ENCODE results near the gene SLC6A5.

Gene SLC6A5

GRCh38 chr11:20596205-20597153 lies 2.9 kb upstream of the SLC6A5 start:
- no peak for DNase-seq (ENCODE audit: low read depth in 2 of 2, low spot score in 1 of 2)

- no peak for DNase-seq (ENCODE audit: low read depth in 2 of 2, low spot score in 1 of 2)
These were observed 2.2 kb upstream of the SLC6A5 start for GRCh38 chr11:20597154-20597679.

DNA sequence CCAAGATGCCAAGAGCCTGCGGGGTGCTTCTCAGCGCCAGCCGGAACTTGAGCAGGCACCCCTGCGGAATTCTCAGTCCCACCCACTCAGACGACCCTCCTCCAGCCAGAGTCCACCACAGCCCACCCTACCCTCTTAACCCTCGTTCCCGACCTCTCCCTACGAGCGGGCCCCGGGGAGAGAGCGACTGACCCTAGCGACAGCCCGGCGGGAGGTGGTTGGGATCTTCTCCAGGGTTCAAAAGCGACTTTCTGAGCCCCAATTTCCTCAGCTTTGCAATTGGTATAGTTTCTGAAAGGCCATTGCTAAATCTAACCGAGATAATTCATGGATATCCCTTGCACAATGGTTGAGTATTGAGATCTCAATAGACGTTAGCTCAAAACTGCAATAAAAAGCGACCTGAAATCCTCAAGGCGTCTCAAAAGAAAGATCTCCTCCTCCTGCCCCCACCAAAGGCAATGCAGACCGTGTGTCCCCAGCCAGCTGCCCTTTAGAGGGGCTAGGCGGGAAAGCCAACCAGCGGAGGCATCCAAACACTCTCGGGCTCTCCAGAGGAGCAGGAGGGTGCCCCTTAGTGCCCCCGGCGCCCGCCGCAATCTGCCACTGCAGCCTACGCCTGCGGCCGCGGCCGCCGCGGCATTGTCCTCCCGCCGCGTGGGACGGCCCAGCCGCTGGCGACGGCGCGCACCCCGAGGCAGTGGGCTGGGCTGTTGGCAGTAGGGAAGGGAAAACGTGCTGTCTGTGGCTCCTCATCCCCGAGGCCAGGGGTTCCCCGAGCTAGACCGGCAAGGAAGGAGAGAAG lies 1.5 kb upstream of the SLC6A5 start:
- DNase-seq (ENCODE audit: low read depth in 2 of 2, low spot score in 1 of 2), result no peak

GRCh38 chr11:20598492-20598891 lies 916 bp upstream of the SLC6A5 start:
- DNase-seq (ENCODE audit: low read depth in 2 of 2, low spot score in 1 of 2), result no peak

DNA sequence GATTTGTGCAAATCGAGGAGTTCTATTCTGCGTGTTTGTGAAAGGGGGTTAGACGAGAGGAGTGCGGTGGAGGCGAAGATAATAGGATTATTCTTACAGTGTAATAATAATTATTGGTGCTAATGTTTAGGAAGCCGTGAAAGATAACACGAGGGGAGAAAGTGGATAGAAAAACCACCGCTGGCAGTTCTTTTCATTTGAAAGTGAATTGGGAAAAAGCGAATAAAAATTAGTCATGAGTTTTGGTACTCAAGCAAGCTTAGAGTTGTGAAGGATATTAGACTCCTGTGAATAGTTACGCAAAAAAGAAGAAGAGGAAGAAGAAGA lies 575 bp downstream of the SLC6A5 start:
- no peak for DNase-seq (ENCODE audit: low read depth in 2 of 2, low spot score in 1 of 2)

GRCh38 chr11:20600551-20600950 lies 1.1 kb downstream of the SLC6A5 start:
- DNase-seq (ENCODE audit: low read depth in 2 of 2, low spot score in 1 of 2), result no peak

GRCh38 chr11:20601221-20601914 lies 2.0 kb downstream of the SLC6A5 start:
- no peak for DNase-seq (ENCODE audit: low read depth in 2 of 2, low spot score in 1 of 2)

GRCh38 chr11:20604295-20604803 lies 4.9 kb downstream of the SLC6A5 start:
- DNase-seq (ENCODE audit: low read depth in 2 of 2, low spot score in 1 of 2), result no peak

GRCh38 chr11:20604864-20605601 lies 5.6 kb downstream of the SLC6A5 start:
- no peak for DNase-seq (ENCODE audit: low read depth in 2 of 2, low spot score in 1 of 2)

DNA sequence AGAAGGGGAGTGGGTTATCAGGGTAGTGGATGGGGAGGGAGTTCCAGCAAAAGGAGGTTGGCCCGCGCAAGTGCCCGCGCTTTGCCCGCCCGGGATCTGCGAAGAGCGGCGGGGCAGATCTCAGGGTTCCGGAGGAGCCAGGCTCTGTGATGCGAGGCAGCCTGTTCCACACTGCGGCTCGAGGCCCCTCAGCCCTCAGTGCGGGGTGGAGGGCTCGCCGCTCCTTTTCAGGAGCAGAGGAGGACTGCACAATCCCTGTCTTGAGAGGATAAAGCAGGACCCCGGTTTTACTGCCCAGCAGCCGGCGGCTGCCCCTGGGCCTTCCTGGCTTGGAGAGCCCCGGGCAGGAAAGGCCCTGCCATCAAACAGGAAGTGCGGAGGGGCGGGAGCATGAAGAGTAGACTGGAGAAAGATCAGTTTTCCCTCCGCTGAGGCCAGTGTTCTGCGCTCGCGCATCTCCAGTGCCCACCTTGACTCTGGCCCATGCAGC lies 6.2 kb downstream of the SLC6A5 start:
- DNase-seq (ENCODE audit: low read depth in 2 of 2, low spot score in 1 of 2), result no peak

DNA sequence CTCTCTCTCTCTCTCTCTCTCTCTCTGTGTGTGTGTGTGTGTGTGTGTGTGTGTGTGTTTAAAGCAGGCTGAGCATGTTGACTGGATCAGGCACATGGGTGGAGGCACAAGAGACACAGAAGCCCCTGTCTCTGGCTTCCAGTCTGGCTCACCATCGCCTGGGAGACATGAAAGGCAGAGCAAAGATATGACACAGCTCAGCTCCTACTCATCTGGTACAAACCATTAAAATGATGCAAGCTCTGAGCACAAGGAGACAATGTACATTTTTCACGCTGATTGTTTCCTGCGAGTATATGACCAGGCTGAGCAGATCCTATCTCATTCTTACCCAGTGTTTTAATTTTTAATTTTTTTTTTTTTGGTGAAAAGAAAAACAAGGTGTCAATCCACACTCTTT lies 9.5 kb downstream of the SLC6A5 start:
- no peak for DNase-seq (ENCODE audit: low read depth in 2 of 2, low spot score in 1 of 2)

DNA sequence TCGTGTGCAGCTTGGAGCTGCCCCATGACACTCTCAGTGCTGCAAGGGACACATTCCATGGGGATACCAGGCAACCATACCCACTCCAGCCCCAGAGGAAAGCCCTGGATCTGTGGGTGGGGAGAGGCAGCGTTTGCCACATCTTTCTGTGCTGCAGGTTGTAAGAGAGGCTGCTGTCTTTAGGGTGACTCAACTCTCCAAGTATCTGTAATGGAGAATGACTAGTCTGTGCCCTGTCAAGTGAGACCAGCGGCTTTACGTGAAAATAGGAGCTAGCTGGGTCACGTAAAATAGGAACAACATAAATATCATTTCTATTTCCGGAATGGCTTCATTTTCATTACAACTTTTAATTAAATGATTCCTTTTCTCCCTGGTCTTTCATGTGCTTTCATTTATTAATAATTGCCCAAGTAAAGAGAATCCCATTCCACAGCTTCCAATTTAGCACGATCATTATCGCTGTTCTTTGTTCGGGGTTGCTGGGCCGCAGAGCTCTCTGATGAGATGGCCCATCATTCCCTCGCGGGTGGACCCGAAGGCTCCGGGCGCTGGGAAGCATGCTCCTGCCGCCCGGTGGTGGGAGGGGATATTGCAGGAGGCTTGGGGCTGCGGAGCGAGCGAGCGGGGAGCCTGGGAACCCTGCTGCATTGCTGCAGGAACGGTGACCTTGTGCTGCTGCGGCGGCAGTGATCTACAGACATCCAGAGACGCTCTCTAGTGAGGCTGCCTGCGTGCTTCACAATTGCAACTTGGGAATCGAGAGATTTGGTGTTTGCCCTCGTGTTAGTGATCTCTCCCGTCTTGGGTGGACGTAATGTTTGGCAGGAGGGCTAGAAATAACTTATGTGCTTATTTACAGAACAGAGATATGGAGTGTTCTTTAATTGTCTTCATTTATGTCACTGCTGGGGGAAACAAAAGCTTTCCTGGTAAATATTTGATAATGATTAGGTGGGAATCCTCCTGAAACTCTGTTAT lies 10.6 kb downstream of the SLC6A5 start:
- no peak for DNase-seq (ENCODE audit: low read depth in 2 of 2, low spot score in 1 of 2)

- DNase-seq (ENCODE audit: low read depth in 2 of 2, low spot score in 1 of 2), result no peak
These were observed 11.4 kb downstream of the SLC6A5 start for GRCh38 chr11:20610825-20611224.

DNA sequence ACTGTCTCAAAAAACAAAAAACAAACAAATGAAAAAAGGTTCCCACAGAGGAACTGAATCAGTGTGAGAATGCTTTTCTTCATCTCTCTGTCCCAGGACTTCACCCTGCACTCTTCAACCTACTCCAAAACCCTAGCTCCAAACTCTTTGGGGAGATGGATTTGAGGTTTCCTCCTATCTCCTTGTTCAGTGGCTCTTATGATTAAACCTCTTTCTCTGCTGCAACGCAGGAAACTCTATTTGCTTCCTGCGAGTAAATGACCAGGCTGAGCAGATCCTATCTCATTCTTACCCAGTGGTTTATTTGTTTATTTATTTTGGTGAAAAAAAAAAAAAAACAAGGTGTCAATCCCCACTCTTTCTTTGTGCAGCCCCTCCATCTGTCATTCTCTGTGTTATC lies 12.0 kb downstream of the SLC6A5 start:
- no peak for DNase-seq (ENCODE audit: low read depth in 2 of 2, low spot score in 1 of 2)

DNA sequence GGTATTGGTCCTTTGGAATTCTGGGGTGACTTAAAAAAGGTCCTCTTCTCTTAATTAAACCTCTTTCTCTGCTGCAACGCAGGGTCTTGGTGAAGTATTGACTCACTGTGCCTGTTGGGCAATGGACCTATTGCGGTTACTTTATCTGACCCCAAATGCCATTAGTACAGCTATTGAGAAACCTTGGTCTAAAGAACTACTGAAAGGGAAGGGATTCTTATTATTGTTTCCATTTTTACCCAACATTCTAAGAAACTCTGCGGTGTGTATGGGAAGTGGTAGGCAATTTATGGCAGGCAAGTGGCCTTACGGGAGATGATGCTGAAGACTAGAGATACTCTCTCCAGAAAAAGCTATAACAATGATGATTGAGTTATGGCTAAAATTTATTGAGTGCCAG lies 12.5 kb downstream of the SLC6A5 start:
- DNase-seq (ENCODE audit: low read depth in 2 of 2, low spot score in 1 of 2), result no peak

DNA sequence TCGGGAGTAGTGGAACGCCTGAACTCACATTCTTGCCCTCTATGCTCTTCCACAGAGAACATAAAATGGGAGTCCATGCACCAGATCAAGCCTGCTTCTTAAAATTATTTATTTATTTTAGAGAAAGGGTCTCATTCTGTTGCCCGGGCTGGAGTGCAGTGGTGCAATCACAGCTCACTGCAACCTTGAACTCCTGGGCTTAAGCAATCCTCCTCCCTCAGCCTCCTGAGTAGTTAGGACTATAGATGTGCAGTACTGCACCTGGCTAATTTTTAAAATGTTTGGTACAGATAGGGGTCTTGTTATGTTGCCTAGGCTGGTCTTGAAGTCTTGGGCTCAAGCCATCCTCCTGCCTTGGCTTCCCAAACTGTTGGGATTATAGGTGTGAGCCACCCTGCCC lies 13.0 kb downstream of the SLC6A5 start:
- DNase-seq (ENCODE audit: low read depth in 2 of 2, low spot score in 1 of 2), result no peak

DNA sequence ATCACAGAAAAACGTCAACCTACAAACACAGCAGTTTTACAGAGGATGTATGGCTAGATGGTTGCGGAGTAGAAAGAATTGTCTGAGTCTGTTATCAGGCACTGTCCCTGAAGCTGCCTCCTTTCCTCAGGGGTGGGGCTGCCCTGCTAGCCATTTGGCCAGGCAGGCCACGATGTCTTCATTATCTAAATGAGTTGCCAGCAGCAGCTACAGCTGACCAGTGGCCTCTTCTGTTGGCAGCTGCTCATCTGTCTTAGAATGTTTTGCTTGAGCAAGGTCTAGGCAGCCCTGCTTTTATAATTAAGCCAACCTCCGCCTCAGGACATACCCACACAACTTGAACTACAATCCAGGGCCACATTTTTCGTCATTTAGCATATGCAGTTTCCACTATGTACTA lies 17.5 kb downstream of the SLC6A5 start:
- no peak for DNase-seq (ENCODE audit: low read depth in 2 of 2, low spot score in 1 of 2)

DNA sequence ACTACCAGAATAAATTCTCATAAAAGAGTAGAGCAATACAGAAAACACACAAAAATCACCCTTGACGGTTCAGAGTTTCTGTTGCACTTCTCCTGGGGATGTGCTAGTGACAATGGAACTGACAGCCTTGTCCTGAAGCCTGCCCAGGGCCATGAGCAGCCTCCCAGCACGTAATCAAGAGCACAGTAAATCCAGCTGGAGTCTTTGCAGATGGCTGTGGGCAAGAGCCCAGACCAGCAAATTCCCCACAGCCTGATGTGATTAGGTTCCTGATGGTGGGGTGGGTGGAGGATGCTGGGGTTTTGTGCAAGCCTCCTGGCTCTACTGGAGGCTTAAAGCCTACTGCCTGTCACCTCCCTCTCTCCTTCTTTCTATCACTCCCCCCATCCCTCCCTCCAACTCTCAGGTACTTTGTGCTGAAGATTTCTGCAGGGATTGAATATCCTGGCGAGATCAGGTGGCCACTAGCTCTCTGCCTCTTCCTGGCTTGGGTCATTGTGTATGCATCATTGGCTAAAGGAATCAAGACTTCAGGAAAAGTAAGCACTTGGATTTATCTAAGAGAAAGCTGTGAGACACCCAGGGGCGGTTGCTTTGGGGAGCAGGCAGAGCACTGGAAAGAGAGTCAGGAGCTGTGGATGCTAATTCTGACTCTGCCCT lies 18.1 kb downstream of the SLC6A5 start:
- no peak for DNase-seq (ENCODE audit: low read depth in 2 of 2, low spot score in 1 of 2)

- DNase-seq (ENCODE audit: low read depth in 2 of 2, low spot score in 1 of 2), result no peak
These were observed 18.7 kb downstream of the SLC6A5 start for GRCh38 chr11:20618083-20618482.

All from stimulated activated CD8-positive, alpha-beta memory T cell treated with anti-CD3 and anti-CD28 coated beads, Interleukin-4, amount 100 ng/mL, for 1 hour (primary cell).